MM.1S (cell line): ENCODE results near the gene XRCC5.

Experiments
- DNase-seq: peaks from one replicate; pipeline ENCODE4 v3.0.0-alpha.2; 2015
- H2AFZ ChIP-seq: fragments of 300-600 bp; sonication (generic); 2 replicates; pipeline ENCODE4 v1.6.0; 2016; ENCODE audit warnings: antibody characterized with exemption, low read length
- H3F3A ChIP-seq: fragments of 300-600 bp; sonication (generic); 2 replicates; pipeline ENCODE4 v1.6.1; 2016; ENCODE audit warnings: mild to moderate bottlenecking, antibody characterized with exemption, low read length, moderate library complexity, mixed read lengths; ENCODE audit not compliant: insufficient read depth
- H3K27ac ChIP-seq: fragments of 300-600 bp; sonication (generic); 2 replicates; pipeline ENCODE4 v1.5.1; 2016; ENCODE audit warnings: mild to moderate bottlenecking, low read length
- H3K27me3 ChIP-seq: fragments of 300-600 bp; sonication (generic); replicated peaks from 2 replicates; pipeline ENCODE4 v1.6.0; 2016; ENCODE audit warnings: low read length; ENCODE audit not compliant: insufficient read depth
- H3K36me3 ChIP-seq: fragments of 300-600 bp; sonication (generic); replicated peaks from 2 replicates; pipeline ENCODE4 v1.6.1; 2016; ENCODE audit warnings: mild to moderate bottlenecking, low read length, mixed read lengths; ENCODE audit not compliant: insufficient read depth
- H3K4me1 ChIP-seq: fragments of 300-600 bp; sonication (generic); 2 replicates; pipeline ENCODE4 v1.6.1; 2016; ENCODE audit warnings: low read length, mixed read lengths
- H3K4me2 ChIP-seq: fragments of 300-600 bp; sonication (generic); 2 replicates; pipeline ENCODE4 v1.6.0; 2016; ENCODE audit warnings: low read depth, low read length
- H3K4me3 ChIP-seq: fragments of 300-600 bp; sonication (generic); 2 replicates; pipeline ENCODE4 v1.5.1; 2016; ENCODE audit warnings: low read length, mixed read lengths
- H3K79me2 ChIP-seq: fragments of 300-600 bp; sonication (generic); 2 replicates; pipeline ENCODE4 v1.6.1; 2016; ENCODE audit warnings: mixed run types, low read length, mixed read lengths
- H3K9ac ChIP-seq: fragments of 300-600 bp; sonication (generic); 2 replicates; pipeline ENCODE4 v1.6.1; 2016; ENCODE audit warnings: low read length, mixed read lengths
- H3K9me2 ChIP-seq: fragments of 300-600 bp; sonication (generic); replicated peaks from 2 replicates; pipeline ENCODE4 v1.6.1; 2016; ENCODE audit warnings: mild to moderate bottlenecking, low read length, mixed read lengths; ENCODE audit not compliant: insufficient read depth
- H3K9me3 ChIP-seq: fragments of 300-600 bp; sonication (generic); replicated peaks from 2 replicates; pipeline ENCODE4 v1.6.1; 2016; ENCODE audit warnings: mild to moderate bottlenecking, low read length, mixed read lengths; ENCODE audit not compliant: insufficient read depth
- H4K20me1 ChIP-seq: fragments of 300-600 bp; sonication (generic); 2 replicates; pipeline ENCODE4 v1.6.1; 2016; ENCODE audit warnings: mild to moderate bottlenecking, low read length, moderate library complexity, mixed read lengths; ENCODE audit not compliant: insufficient read depth
- CTCF ChIP-seq: fragments of 300-600 bp; sonication (generic); IDR thresholded peaks from 2 replicates; pipeline ENCODE4 v1.5.1; 2016; ENCODE audit warnings: antibody characterized with exemption, low read length, mixed read lengths
- EZH2 ChIP-seq: fragments of 300-600 bp; sonication (generic); optimal IDR thresholded peaks from 2 replicates; pipeline ENCODE3; 2017; ENCODE audit warnings: low read depth, mild to moderate bottlenecking, antibody characterized with exemption, low read length, mixed read lengths
- EZH2phosphoT487 ChIP-seq: fragments of 300-600 bp; sonication (generic); IDR thresholded peaks from 2 replicates; pipeline ENCODE4 v1.6.1; 2018; ENCODE audit warnings: antibody characterized with exemption, low read length

The XRCC5 gene

GRCh38 chr2:216113572-216113971 is 4.4 kb downstream of the XRCC5 start:
- TF ChIP-seq EZH2, result no peak
- no peak for TF ChIP-seq EZH2phosphoT487
- no peak for TF ChIP-seq CTCF
- peak overlapping the region; percentile 45; the same call in 1 of the 2 replicates for H3K9ac ChIP-seq
- H3K9me3 ChIP-seq, result no peaks in the 10 kb centered on the region
- peaks cover 49% of the 10 kb centered on the region for H3F3A ChIP-seq
- H3K79me2 ChIP-seq, result peaks cover 83% of the 10 kb centered on the region
- H3K36me3 ChIP-seq, result peaks cover 23% of the 10 kb centered on the region
- peaks cover 44% of the 10 kb centered on the region for H3K4me1 ChIP-seq
- peak overlapping the region; percentile 45; the same call in 1 of the 2 replicates for H3K4me3 ChIP-seq
- H3K9me2 ChIP-seq, result no peaks in the 10 kb centered on the region
- H4K20me1 ChIP-seq, result 0 out of 2 replicates have a peak, but pooled peaks cover 7% of the 10 kb centered on the region
- peak overlapping the region; percentile 88 for H3K4me2 ChIP-seq
- H3K27ac ChIP-seq, result peak overlapping the region; percentile 97
- no peaks in the 10 kb centered on the region for H3K27me3 ChIP-seq
- no peak overlapping the region for H2AFZ ChIP-seq
- peak; percentile 98 for DNase-seq

GRCh38 chr2:216114382-216114713 is 5.2 kb downstream of the XRCC5 start:
- TF ChIP-seq CTCF (no peak), EZH2 (no peak), EZH2phosphoT487 (no peak)
- Histone ChIP-seq H3K27ac (peak overlapping the region; percentile 97), H3K4me1 (peaks cover 43% of the 10 kb centered on the region), H3K4me3 (peak overlapping the region; percentile 45), H3K9ac (peak overlapping the region; percentile 45), H3K9me3 (no peaks in the 10 kb centered on the region), H2AFZ (no peak overlapping the region), H3K4me2 (peak overlapping the region; percentile 88), H3F3A (peaks cover 49% of the 10 kb centered on the region), H3K79me2 (peaks cover 88% of the 10 kb centered on the region), H4K20me1 (0 out of 2 replicates have a peak, but pooled peaks cover 7% of the 10 kb centered on the region), H3K9me2 (no peaks in the 10 kb centered on the region), H3K27me3 (no peaks in the 10 kb centered on the region), H3K36me3 (peaks cover 28% of the 10 kb centered on the region)
- no peak for DNase-seq

GRCh38 chr2:216114714-216115531 is 5.8 kb downstream of the XRCC5 start:
- H3K9me2 ChIP-seq, result no peaks in the 10 kb centered on the region
- no peaks in the 10 kb centered on the region for H3K27me3 ChIP-seq
- peaks cover 43% of the 10 kb centered on the region for H3K4me1 ChIP-seq
- peaks cover 46% of the 10 kb centered on the region for H3F3A ChIP-seq
- H2AFZ ChIP-seq, result no peak overlapping the region
- no peak for TF ChIP-seq EZH2phosphoT487
- TF ChIP-seq CTCF, result peak; percentile 83
- H3K79me2 ChIP-seq, result peaks cover 88% of the 10 kb centered on the region
- peak overlapping the region; percentile 88 for H3K4me2 ChIP-seq
- H3K36me3 ChIP-seq, result peaks cover 30% of the 10 kb centered on the region
- no peaks in the 10 kb centered on the region for H3K9me3 ChIP-seq
- H3K9ac ChIP-seq, result peak overlapping the region; percentile 45; the same call in 1 of the 2 replicates
- DNase-seq, result peak; percentile 97
- H4K20me1 ChIP-seq, result 0 out of 2 replicates have a peak, but pooled peaks cover 7% of the 10 kb centered on the region
- H3K4me3 ChIP-seq, result peak overlapping the region; percentile 53
- H3K27ac ChIP-seq, result peak overlapping the region; percentile 97
